ENCODE data around the gene AKR7A2. TPM values are rescaled to one million over a fixed set of nuclear protein-coding genes. Genes with fewer than 3 reads are reported as not detected.
"Not testable (repeated sequence)": the region's sequence is repeated elsewhere in the genome, so short reads cannot be mapped to it uniquely, and the experiment has no call there.

AKR7A2 gene
- total and polyA plus RNA-seq, 12 donors, result 20.0 to 235 (median 110) TPM

DNA sequence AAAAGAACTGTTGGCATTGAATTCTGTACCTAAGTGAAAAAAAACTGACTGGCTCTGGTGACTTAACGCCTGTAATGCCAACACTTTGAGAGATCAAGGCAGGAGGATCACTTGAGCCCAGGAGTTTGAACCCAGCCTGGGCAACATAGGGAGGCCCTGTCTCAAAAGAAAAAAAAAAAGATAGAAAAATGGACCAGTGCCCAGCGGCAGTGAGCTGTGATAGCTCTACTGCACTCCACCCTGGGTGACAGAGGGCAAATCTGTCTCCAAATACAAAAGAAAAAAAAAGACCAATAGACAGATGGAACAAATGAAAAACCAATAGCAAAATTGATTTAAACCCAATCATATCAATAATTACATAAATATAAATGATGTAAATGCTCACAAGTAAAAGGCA lies 22.7 kb downstream of the AKR7A2 start:
- Histone ChIP-seq H3K36me3 (replicated peaks in 1 of 2) (no peaks in the 10 kb centered on the region), H3K27me3 (no peaks in the 10 kb centered on the region), H3K27ac (peak overlapping the region in 1 of 5 donors; percentile 8), H3K4me3 (peak overlapping the region in 3 of 4 donors; percentile 47 to 51 (median 49)), H3K9me3 (replicated peaks in 1 of 3) (no peaks in the 10 kb centered on the region), H3K4me1 (replicated peaks in 1 of 2) (peaks cover 0 to 8% of the 10 kb centered on the region in 2 donors)
- TF ChIP-seq POLR2A (IDR thresholded peaks at IDR 0.05), result no peak
- TF ChIP-seq, protein P1, sequence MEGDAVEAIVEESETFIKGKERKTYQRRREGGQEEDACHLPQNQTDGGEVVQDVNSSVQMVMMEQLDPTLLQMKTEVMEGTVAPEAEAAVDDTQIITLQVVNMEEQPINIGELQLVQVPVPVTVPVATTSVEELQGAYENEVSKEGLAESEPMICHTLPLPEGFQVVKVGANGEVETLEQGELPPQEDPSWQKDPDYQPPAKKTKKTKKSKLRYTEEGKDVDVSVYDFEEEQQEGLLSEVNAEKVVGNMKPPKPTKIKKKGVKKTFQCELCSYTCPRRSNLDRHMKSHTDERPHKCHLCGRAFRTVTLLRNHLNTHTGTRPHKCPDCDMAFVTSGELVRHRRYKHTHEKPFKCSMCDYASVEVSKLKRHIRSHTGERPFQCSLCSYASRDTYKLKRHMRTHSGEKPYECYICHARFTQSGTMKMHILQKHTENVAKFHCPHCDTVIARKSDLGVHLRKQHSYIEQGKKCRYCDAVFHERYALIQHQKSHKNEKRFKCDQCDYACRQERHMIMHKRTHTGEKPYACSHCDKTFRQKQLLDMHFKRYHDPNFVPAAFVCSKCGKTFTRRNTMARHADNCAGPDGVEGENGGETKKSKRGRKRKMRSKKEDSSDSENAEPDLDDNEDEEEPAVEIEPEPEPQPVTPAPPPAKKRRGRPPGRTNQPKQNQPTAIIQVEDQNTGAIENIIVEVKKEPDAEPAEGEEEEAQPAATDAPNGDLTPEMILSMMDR (IDR thresholded peaks at IDR 0.05), result no peak
- peak in 1 of 7 donors; percentile 36 for DNase-seq
- WGBS, 4 donors, result 33 to 49% (median 37%) methylated on average over 2 of the region's 2 CpGs
- intact Hi-C loops (cut with DNase I), result no loop called here

DNA sequence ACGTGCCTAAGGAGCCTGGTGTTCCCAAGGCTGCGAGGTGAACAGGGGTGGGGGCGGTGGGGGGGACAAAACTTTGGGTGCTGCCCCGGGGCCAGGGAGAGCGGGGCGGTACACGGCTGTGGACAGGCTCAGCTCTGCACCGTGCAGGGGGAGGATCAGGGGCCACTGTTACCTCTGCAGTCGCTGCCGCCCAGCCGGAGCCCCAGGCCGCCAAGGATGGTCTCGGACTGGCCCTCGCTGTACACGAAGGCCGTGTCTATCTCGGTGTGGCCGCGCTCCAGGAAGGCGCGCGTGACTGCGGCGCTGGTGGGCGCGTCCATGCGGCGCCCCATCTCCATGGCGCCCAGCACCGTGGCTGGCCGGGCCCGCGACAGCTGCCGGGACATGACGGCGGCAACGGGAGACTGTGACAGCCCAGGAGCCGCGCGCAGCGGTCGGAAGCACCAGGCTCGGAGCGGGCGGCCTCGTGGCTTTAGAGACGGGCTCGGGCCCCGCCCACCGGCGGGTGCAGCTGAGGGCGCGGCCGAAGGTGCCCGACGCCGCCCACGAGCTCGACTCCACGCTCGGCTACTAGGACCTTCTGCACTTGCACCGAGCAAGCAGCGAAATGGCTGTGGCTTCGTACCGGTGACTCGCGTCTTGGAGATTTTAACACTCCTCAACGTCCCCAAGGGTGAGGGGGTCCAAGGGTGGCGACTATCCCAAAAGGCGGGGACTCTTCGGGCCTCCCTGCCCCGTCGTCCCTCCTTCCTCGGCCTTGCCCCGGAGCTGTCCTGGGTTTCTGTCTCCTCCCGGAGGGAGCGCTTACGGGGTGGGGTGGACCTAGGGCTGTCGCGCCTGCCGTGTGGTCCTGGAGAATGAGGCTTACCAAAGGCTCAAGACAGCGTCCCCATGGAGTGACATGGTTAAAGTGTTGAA lies 23.4 kb downstream of the AKR7A2 start, which contains the start of gene AKR7A3:
Gene AKR7A3, minus strand, starts transcription at position 447 of the 918 bp plus-strand sequence. Its CDS starts 61 bp downstream, at position 386.
- intact Hi-C loops (cut with DNase I); H3K36me3 ChIP-seq (replicated peaks in 1 of 2); H3K9me3 ChIP-seq (replicated peaks in 1 of 3); H3K27me3 ChIP-seq; H3K4me1 ChIP-seq (replicated peaks in 1 of 2): not testable (repeated sequence)
- WGBS, 4 donors, result 12 to 46% (median 22%) methylated on average over 10 to 70 of the region's 82 CpGs
- peak within 1 kb of the TSS in 3 of 4 donors; percentile 47 to 51 (median 49) for H3K4me3 ChIP-seq
- TF ChIP-seq POLR2A (IDR thresholded peaks at IDR 0.05), result peak in 1 of 2 donors; percentile 13
- H3K27ac ChIP-seq, result peak within 1 kb of the TSS in 1 of 5 donors; percentile 8
- peak; percentile 60 to 83 (median 69) for DNase-seq

DNA sequence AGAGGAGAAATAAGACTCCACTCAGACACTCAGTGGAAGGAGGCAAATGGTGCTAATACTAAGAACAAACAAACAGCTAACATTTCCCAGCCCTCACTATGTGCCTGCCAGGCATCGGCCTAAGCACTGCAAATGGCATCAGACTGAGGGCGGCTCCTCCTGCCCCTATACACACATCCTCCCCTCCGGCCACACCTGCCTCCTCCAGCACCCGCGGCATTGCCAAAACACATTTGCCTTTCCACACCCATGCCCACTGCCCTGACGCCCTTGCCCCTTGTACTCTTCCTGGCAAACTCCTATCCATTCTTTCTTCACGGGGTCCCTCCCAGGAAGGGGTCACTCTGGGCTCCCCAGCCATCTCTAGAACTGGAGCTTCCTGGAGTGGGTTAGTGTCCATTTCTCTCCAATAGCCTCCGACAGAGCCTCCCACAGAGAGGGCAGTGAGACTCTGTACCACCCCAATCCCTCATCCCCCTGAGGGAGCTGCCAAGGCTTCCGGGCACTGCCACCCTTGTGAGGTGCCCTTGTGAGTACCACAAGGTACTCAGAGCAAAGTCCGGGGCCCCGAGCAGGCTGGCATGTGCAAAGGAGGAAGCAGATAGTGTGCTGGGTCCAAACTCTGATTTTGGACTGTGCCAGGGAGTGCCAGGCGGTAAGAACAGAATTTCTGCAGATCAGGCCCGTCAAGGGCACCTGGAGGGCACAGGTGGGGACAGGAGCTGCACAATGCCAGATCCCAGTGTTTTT lies 24.3 kb downstream of the AKR7A2 start:
- intact Hi-C loops (cut with DNase I), result no loop called here
- Histone ChIP-seq H3K4me3 (no peak overlapping the region), H3K4me1 (replicated peaks in 1 of 2) (peaks cover 0 to 8% of the 10 kb centered on the region in 2 donors), H3K27me3 (no peaks in the 10 kb centered on the region), H3K9me3 (replicated peaks in 1 of 3) (no peaks in the 10 kb centered on the region), H3K36me3 (replicated peaks in 1 of 2) (no peaks in the 10 kb centered on the region), H3K27ac (no peak overlapping the region)
- no peak for DNase-seq
- TF ChIP-seq POLR2A (IDR thresholded peaks at IDR 0.05), result no peak
- TF ChIP-seq, protein P1 (IDR thresholded peaks at IDR 0.05), result no peak
- 93 to 96% (median 96%) methylated on average over 8 to 13 of the region's 13 CpGs for WGBS, 4 donors

DNA sequence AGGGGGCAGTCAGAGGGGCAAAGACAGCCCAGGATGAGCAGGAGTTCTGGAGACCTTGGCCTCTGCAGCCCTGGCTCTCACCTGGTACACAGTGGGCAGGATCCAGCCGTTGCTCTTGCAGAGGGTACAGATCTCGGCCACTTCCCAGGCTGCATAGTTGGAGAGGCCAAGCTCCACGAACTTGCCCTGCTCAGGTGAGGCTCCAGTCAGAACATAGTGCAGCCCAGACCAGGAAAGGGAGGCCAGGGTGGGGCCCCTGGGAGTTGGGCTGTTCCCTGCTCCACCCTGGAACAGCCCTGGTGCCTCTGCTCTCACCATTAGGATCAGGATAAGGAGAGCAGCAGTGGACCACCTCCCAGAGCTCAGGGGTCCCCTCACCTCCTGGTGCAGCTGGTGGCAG lies 26.1 kb downstream of the AKR7A2 start:
- 73 to 100% (median 81%) methylated on average over 1 to 3 of the region's 3 CpGs for WGBS, 4 donors
- H3K36me3 ChIP-seq (replicated peaks in 1 of 2); intact Hi-C loops (cut with DNase I); H3K27me3 ChIP-seq; H3K27ac ChIP-seq; H3K4me3 ChIP-seq; DNase-seq; H3K4me1 ChIP-seq (replicated peaks in 1 of 2); H3K9me3 ChIP-seq (replicated peaks in 1 of 3): not testable (repeated sequence)

DNA sequence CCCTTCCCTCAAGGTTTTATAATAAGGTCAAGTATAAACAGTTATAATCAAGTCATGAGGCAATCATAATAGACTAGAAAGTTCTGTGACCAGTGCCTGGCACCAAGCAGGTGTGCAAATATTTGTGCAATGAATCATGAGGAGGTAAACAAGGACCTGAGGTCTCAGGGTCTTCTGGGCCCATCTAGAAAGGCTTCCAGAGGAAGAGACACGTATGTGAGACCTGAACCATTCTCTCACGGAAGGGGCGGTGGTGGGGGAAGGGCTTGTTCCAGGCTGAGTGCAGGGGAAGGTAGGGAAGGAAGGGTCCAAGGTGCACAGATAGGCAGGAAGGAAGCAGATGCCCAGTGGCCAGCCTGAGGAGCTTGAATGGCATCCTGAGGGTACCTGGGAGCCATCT lies 26.6 kb downstream of the AKR7A2 start:
- H3K4me1 ChIP-seq (replicated peaks in 1 of 2); H3K9me3 ChIP-seq (replicated peaks in 1 of 3): not testable (repeated sequence)
- 89 to 100% (median 96%) methylated on average over 3 of the region's 3 CpGs for WGBS, 4 donors

More for the DNA sequence above, 26.6 kb downstream of the AKR7A2 start:
- H3K27me3 ChIP-seq; H3K36me3 ChIP-seq (replicated peaks in 1 of 2); DNase-seq; H3K27ac ChIP-seq; intact Hi-C loops (cut with DNase I); H3K4me3 ChIP-seq: not testable (repeated sequence)
